DOHH2 (cell line): Measurements from ENCODE around the gene ZNF341.

Source experiments
- EZH2phosphoT487 ChIP-seq: fragments of 200-600 bp; sonication (generic); IDR thresholded peaks from 2 replicates; pipeline ENCODE4 v1.6.1; 2017; ENCODE audit warnings: borderline replicate concordance, mild to moderate bottlenecking, antibody characterized with exemption, low read length, moderate library complexity, mixed read lengths
- TF ChIP-seq, protein P1 (sequence below): fragments of 200-600 bp; sonication (generic); IDR thresholded peaks from one replicate; pipeline ENCODE4 v1.5.1; 2014; ENCODE audit warnings: antibody characterized with exemption, mild to moderate bottlenecking, low read depth, low read length; ENCODE audit not compliant: poor library complexity, severe bottlenecking

- TF ChIP-seq, protein P1, sequence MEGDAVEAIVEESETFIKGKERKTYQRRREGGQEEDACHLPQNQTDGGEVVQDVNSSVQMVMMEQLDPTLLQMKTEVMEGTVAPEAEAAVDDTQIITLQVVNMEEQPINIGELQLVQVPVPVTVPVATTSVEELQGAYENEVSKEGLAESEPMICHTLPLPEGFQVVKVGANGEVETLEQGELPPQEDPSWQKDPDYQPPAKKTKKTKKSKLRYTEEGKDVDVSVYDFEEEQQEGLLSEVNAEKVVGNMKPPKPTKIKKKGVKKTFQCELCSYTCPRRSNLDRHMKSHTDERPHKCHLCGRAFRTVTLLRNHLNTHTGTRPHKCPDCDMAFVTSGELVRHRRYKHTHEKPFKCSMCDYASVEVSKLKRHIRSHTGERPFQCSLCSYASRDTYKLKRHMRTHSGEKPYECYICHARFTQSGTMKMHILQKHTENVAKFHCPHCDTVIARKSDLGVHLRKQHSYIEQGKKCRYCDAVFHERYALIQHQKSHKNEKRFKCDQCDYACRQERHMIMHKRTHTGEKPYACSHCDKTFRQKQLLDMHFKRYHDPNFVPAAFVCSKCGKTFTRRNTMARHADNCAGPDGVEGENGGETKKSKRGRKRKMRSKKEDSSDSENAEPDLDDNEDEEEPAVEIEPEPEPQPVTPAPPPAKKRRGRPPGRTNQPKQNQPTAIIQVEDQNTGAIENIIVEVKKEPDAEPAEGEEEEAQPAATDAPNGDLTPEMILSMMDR, result no peak
- no peak for TF ChIP-seq EZH2phosphoT487
Observed at GRCh38 chr20:33777816-33778215, 46.0 kb downstream of the ZNF341 start.
